Activated CD4-positive, alpha-beta T cell treated with anti-CD3 and anti-CD28 coated beads, Interleukin-2, amount 10 ng/mL, durations not matched to agents 7 days and 5 days (primary cell): ENCODE data around the gene CNPY4. TPM values are rescaled to one million over a fixed set of nuclear protein-coding genes. Genes with fewer than 3 reads are reported as not detected.
A peak's percentile ranks its signal among the peaks of the same experiment; 100 is the strongest.

ENCODE experiments used
- CTCF ChIA-PET: fragments of 350-600 bp; sonication (Branson Sonifier 250); formaldehyde crosslinking; loops from one replicate; lab custom pipeline; 2021; ENCODE audit warnings: antibody characterized with exemption; lab: Charles Lee
- POLR2A ChIA-PET: fragments of 350-600 bp; sonication (Branson Sonifier 250); formaldehyde crosslinking; loops from one replicate; lab custom pipeline; 2021; ENCODE audit warnings: antibody characterized with exemption; lab: Charles Lee
- DNase-seq: peaks from one replicate; pipeline ENCODE4 v3.0.0-alpha.2; 2020
- H3K27ac Mint-ChIP-seq: one replicate; pipeline ENCODE4 v1.8.0; 2021; ENCODE audit warnings: mild to moderate bottlenecking, moderate library complexity, mixed read lengths
- H3K27me3 Mint-ChIP-seq: one replicate; pipeline ENCODE4 v1.8.0; 2021; ENCODE audit warnings: mixed read lengths
- H3K36me3 Mint-ChIP-seq: one replicate; pipeline ENCODE4 v1.8.0; 2021; ENCODE audit warnings: low read depth, mixed read lengths
- H3K4me1 Mint-ChIP-seq: one replicate; pipeline ENCODE4 v1.8.0; 2021; ENCODE audit warnings: mixed read lengths
- H3K4me3 Mint-ChIP-seq: one replicate; pipeline ENCODE4 v1.8.0; 2021; ENCODE audit warnings: mild to moderate bottlenecking, moderate library complexity, mixed read lengths
- H3K9me3 Mint-ChIP-seq: one replicate; pipeline ENCODE4 v1.8.0; 2021; ENCODE audit warnings: mixed read lengths
- total RNA-seq, 2 experiments: library from RNA; stranded (reverse); gene quantifications; one replicate each; pipeline ENCODE4 v1.2.3, GENCODE V29; 2021

CNPY4 gene
- total RNA-seq, 2 experiments from 2014 or later, result 40.5 to 40.7 TPM

DNA sequence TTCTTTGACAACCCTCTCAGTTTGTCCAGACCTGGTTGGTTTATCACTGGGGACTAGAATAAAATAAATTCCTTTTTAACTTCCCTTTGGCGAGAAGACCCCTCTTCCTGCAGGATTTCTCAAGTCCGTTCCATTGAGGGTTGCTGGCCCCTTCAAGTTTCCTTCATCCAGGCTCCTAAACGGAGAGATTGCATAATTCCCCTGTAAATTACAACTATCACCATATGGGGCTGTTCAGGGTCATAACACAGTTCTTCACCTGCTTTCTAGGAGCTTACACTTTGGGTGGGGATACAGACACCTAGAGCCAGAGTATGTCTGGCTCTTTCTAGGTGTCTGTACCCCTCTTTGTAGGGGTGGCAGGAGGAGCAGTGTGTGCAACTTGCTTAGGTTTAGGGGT, 33.9 kb upstream of the CNPY4 start:
- peaks cover 48% of the 10 kb centered on the region for H3K4me1 Mint-ChIP-seq
- H3K27me3 Mint-ChIP-seq, result peaks cover 3% of the 10 kb centered on the region
- no peak overlapping the region for H3K4me3 Mint-ChIP-seq
- H3K36me3 Mint-ChIP-seq, result peaks cover 15% of the 10 kb centered on the region
- ChIA-PET CTCF (interaction anchor here (0.8 to 1.5 kb wide), 2 partner anchors 41 to 45 kb away, joined by 3 to 4 read pairs; partner anchors contain the start of gene MBLAC1), POLR2A (no interaction called here)
- peak overlapping the region; percentile 50 for H3K27ac Mint-ChIP-seq
- H3K9me3 Mint-ChIP-seq, result no peaks in the 10 kb centered on the region
- no peak for DNase-seq

DNA sequence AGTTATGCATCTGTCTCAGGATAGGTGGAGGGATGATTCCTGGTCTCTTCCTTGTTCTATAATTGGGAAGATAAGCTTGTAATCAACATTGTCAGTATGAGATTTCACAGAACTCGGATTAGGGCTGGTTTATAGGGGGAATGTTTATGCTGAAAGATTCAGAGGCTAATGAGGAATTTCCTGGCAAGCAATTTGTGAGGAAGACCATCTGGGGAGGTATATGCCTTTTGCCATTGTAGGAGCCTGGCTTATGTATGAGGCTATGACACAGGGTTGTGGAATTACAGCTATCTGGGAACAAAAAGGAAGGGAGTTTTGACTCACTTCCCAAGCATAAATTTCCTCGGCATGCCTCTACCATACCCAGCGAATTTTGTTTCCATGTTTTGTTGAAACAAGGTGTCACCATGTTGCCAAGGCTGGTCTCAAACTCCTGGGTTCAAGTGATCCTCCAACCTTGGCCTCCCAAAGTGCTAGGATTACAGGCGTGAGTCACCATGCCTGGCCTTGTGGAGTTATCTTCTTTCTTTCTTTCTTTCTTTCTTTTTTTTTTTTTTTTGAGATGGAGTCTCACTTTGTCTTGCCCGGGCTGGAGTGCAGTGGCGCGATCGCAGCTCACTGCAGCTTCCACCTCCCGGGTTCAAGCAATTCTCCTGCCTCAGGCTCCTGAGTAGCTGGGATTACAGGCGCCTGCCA, 32.2 kb upstream of the CNPY4 start:
- CTCF ChIA-PET, result interaction anchor here (1.2 to 1.7 kb wide), 2 partner anchors 8 to 13 kb away, joined by 3 read pairs; no protein-coding TSS in a partner anchor

DNA sequence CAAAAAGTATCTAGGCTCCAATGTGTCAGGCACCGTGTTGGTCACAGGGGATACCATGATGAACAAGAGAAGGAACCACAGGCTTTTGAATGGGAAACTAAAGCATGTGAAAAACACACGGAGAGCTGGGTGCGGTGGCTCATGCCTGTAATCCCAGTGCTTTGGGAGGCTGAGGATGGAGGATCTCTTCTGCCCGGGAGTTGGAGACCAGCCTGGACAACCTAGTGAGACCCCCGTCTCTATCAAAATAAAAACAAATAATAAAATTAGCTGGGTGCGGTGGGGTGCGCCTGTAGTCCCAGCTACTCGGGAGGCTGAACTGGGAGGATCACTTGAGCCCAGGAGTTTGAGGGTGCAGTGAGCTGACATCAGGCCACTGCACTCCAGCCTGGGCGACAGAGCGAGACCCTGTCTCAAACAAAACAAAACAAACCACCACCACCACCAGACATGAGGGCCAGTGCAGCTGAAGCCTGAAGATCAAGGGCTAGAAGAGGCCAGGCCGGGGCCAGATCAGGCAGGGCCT, 31.3 kb upstream of the CNPY4 start:
- Mint-ChIP-seq H3K27ac (peak overlapping the region; percentile 91), H3K36me3 (peaks cover 36% of the 10 kb centered on the region)

More for the DNA sequence above, 32.2 kb upstream of the CNPY4 start:
- Mint-ChIP-seq H3K4me3 (peak overlapping the region; percentile 2), H3K27ac (no peak overlapping the region), H3K4me1 (peaks cover 50% of the 10 kb centered on the region), H3K27me3 (peaks cover 3% of the 10 kb centered on the region), H3K9me3 (no peaks in the 10 kb centered on the region), H3K36me3 (peaks cover 27% of the 10 kb centered on the region)
- POLR2A ChIA-PET, result no interaction called here
- DNase-seq, result no peak

DNA sequence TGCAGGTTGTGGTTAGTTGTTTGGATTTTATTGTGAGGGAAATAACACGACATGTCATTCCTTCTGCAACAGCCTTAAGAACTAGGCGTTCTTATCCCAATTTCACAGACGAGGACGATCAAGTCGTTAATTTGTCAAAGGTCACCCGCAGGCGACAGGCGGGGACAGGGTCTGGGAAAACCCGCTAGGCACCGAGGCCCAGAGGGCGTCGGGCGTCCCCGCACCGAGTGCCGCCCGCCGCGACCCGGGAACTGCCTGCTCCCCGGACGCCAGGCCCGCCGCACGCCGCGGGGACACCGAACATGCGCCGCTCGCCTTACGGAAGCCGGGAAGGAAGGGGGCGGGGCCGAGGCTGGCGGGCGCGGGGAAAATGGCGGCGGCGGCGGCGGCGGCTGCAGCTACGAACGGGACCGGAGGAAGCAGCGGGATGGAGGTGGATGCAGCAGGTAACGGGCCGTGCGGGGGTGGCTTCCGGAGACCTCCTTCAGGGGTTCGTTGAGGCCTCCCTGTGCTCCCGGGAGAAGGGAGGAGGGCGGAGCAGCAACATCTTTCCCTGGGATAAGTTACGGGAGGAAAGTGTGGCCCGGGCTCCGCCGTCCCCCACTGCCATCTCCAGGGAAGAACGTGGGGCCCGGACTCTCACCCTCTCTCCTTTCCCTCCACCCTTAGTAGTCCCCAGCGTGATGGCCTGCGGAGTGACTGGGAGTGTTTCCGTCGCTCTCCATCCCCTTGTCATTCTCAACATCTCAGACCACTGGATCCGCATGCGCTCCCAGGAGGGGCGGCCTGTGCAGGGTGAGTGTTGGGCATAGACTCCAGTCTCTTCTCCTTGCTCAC, 30.6 kb upstream of the CNPY4 start, which contains the start of gene COPS6:
Gene COPS6, plus strand, starts transcription at position 349 of the 837 bp plus-strand sequence. Its CDS starts 22 bp downstream, at position 371.
- no peaks in the 10 kb centered on the region for H3K9me3 Mint-ChIP-seq
- peaks cover 3% of the 10 kb centered on the region for H3K27me3 Mint-ChIP-seq
- H3K4me1 Mint-ChIP-seq, result peaks cover 45% of the 10 kb centered on the region
- peak within 1 kb of the TSS; percentile 91 for H3K27ac Mint-ChIP-seq
- H3K4me3 Mint-ChIP-seq, result peak within 1 kb of the TSS; percentile 89
- ChIA-PET POLR2A (interaction anchor here (1.5 kb wide), 1 partner anchor 11 kb away, joined by 4 read pairs; no protein-coding TSS in a partner anchor), CTCF (interaction anchor here (0.6 to 0.9 kb wide), 3 partner anchors 8 to 14 kb away, joined by 3 read pairs; partner anchors contain the start of gene MCM7)
- peak; percentile 85 for DNase-seq
- peaks cover 43% of the 10 kb centered on the region for H3K36me3 Mint-ChIP-seq

More for the DNA sequence above, 31.3 kb upstream of the CNPY4 start:
- DNase-seq, result no peak
- ChIA-PET CTCF (interaction anchor here (0.6 to 0.9 kb wide), 3 partner anchors 9 to 14 kb away, joined by 3 read pairs; partner anchors contain the start of gene MCM7), POLR2A (interaction anchor here (1.5 kb wide), 1 partner anchor 12 kb away, joined by 4 read pairs; no protein-coding TSS in a partner anchor)
- H3K9me3 Mint-ChIP-seq, result no peaks in the 10 kb centered on the region
- H3K4me3 Mint-ChIP-seq, result peak overlapping the region; percentile 89
- H3K27me3 Mint-ChIP-seq, result peaks cover 3% of the 10 kb centered on the region
- peaks cover 44% of the 10 kb centered on the region for H3K4me1 Mint-ChIP-seq

DNA sequence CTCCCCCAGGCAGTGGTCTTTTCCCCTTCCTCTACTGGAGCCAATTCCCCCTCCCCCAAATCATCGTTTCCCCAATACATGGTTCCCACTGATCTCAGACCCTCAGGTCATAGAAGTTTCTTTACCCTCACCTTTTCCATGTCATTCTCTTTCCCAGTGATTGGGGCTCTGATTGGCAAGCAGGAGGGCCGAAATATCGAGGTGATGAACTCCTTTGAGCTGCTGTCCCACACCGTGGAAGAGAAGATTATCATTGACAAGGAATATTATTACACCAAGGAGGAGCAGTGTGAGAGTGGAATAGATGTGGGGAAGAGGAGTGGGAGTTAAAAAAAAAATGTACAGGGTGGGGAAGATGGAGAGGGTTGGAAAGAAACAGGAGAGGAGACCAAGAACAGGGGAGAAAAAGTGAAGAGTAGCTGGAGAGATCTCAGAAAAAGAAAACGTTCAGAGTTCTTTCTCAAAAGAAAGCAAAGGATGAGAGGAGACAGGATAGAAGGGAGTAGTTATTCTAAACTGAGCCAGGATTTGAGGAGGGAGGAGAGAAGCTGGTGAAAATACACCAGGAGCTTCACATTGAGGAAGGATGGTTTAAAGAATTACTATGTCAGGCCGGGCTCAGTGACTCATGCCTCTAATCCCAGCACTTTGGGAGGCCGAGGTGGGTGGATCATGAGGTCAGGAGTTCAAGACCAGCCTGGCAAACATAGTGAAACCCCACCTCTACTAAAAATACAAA, 29.8 kb upstream of the CNPY4 start:
- Mint-ChIP-seq H3K4me3 (peak overlapping the region; percentile 89), H3K27me3 (peaks cover 3% of the 10 kb centered on the region), H3K27ac (peak overlapping the region; percentile 89), H3K9me3 (no peaks in the 10 kb centered on the region), H3K36me3 (peaks cover 50% of the 10 kb centered on the region), H3K4me1 (peaks cover 45% of the 10 kb centered on the region)
- ChIA-PET CTCF (interaction anchor here (0.6 to 1.4 kb wide), 4 partner anchors 9 to 44 kb away, joined by 3 to 4 read pairs (median 4); partner anchors contain the start of gene MCM7), POLR2A (interaction anchor here (1.5 kb wide), 1 partner anchor 10 kb away, joined by 4 read pairs; no protein-coding TSS in a partner anchor)
- no peak for DNase-seq

DNA sequence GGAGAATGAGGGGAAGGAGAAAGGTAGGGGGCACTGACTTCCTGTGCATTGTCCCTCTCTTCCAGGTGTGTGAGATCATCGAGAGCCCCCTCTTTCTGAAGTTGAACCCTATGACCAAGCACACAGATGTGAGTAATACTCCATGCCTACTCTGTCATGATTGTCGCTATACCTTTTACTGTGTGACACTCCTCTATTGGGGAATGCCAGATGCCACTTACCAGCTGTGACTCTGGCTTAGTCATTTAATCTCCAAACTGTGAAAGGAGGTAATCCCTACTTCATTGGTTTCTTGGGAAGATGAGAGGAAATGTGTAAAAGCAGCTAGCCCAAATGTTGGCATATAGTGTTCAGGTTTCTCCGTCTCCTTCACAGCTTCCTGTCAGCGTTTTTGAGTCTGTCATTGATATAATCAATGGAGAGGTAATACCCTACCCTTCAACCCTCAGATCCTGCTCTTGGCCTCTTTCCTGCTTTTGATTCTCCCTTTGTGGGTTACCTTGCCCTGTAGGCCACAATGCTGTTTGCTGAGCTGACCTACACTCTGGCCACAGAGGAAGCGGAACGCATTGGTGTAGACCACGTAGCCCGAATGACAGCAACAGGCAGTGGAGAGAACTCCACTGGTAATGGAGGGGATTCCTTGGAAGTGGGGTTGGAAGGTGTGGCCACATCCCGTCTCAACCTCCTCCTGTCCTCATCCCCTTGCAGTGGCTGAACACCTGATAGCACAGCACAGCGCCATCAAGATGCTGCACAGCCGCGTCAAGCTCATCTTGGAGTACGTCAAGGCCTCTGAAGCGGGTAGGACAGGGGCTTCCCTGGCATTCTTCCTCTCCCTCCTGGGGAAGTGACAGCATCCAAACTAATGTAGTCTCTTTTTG, 28.7 kb upstream of the CNPY4 start:
- ChIA-PET CTCF (interaction anchor here (0.6 to 1.4 kb wide), 7 partner anchors 8 to 173 kb away, joined by 3 to 7 read pairs (median 4); partner anchors contain the start of gene MCM7), POLR2A (interaction anchor here (1.3 kb wide), 1 partner anchor 10 kb away, joined by 10 read pairs; the partner anchor contains the start of genes AP4M1 and MCM7)
- DNase-seq, result no peak
- H3K27ac Mint-ChIP-seq, result peak overlapping the region; percentile 41
- no peaks in the 10 kb centered on the region for H3K9me3 Mint-ChIP-seq
- no peaks in the 10 kb centered on the region for H3K27me3 Mint-ChIP-seq
- peak overlapping the region; percentile 89 for H3K4me3 Mint-ChIP-seq
- peaks cover 61% of the 10 kb centered on the region for H3K36me3 Mint-ChIP-seq
- H3K4me1 Mint-ChIP-seq, result peaks cover 44% of the 10 kb centered on the region

DNA sequence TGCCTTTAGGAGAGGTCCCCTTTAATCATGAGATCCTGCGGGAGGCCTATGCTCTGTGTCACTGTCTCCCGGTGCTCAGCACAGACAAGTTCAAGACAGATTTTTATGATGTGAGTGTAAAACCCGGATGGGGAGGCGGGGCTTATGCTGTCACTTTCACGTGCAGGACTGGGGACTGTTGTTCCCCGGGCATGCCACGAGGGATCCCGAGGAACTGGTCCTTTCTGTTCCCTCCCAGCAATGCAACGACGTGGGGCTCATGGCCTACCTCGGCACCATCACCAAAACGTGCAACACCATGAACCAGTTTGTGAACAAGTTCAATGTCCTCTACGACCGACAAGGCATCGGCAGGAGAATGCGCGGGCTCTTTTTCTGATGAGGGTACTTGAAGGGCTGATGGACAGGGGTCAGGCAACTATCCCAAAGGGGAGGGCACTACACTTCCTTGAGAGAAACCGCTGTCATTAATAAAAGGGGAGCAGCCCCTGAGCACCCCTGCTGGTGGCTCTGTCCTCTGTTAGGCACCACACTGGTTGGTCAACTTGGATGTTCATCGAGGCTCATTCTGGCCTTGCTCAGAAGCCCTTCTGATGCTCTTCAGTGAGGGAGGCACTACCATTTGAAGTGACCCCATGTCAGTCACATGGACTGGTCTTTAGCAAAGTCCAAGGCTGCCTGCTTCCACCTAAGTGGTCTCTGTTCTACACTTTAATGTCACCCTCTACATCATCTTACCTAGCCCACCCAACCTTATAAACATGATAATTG, 27.8 kb upstream of the CNPY4 start:
- DNase-seq, result no peak
- ChIA-PET POLR2A (interaction anchor here (1.3 kb wide), 1 partner anchor 9 kb away, joined by 10 read pairs; the partner anchor contains the start of genes AP4M1 and MCM7), CTCF (interaction anchor here (0.8 to 1.4 kb wide), 2 partner anchors 8 to 9 kb away, joined by 7 read pairs; no protein-coding TSS in a partner anchor)
- H3K4me1 Mint-ChIP-seq, result peaks cover 46% of the 10 kb centered on the region
- H3K9me3 Mint-ChIP-seq, result no peaks in the 10 kb centered on the region
- peak overlapping the region; percentile 41 for H3K27ac Mint-ChIP-seq
- H3K27me3 Mint-ChIP-seq, result no peaks in the 10 kb centered on the region
- peaks cover 68% of the 10 kb centered on the region for H3K36me3 Mint-ChIP-seq
- H3K4me3 Mint-ChIP-seq, result no peak overlapping the region

DNA sequence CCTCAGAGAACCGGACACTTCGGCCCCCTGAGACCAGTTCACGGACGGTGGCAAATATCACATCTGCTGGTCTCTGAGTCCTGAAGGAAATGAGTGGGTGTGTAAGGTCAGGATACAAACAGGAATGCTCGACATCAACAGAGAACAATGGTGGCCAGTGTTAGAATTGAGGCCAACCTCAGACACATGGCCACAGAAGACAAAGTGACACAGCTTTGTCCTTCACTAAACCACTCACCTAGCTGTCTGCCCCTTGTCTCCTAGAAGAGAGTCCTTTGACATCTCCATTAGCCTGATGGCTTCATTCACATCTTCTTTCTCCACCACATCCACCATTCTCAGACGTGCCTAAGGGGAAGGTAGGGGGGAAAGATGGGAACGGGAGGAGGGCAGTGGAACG, 26.4 kb upstream of the CNPY4 start:
- CTCF ChIA-PET, result interaction anchor here (0.6 to 1.7 kb wide), 2 partner anchors 11 to 170 kb away, joined by 3 to 5 read pairs; no protein-coding TSS in a partner anchor
- H3K36me3 Mint-ChIP-seq, result peaks cover 80% of the 10 kb centered on the region
- no peak overlapping the region for H3K27ac Mint-ChIP-seq
- POLR2A ChIA-PET, result no interaction called here
- DNase-seq, result no peak
- H3K4me1 Mint-ChIP-seq, result peaks cover 48% of the 10 kb centered on the region
- H3K27me3 Mint-ChIP-seq, result no peaks in the 10 kb centered on the region
- H3K4me3 Mint-ChIP-seq, result no peak overlapping the region
- no peaks in the 10 kb centered on the region for H3K9me3 Mint-ChIP-seq

DNA sequence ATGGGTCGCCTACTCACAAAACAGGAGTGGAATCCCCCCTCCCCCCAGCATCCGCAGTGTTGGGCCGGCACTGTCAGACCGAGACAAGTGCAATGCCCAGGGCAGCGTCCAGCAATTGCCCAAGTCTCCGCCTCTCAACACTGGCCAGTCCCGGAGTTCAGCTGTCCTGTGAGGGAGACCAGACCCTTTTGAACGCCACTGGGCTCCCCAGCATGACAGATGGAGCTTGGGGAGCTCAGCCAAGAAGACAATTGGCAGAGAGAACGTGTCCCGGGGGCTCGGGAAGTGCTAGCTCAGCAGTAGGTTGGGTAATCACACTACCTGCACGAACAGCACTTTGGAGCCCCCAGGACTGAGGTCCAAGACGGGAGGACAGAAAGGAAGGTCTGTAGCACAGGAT, 25.9 kb upstream of the CNPY4 start:
- no peaks in the 10 kb centered on the region for H3K9me3 Mint-ChIP-seq
- H3K4me1 Mint-ChIP-seq, result peaks cover 47% of the 10 kb centered on the region
- H3K4me3 Mint-ChIP-seq, result no peak overlapping the region
- CTCF ChIA-PET, result interaction anchor here (0.6 to 1.7 kb wide), 2 partner anchors 11 to 171 kb away, joined by 3 to 5 read pairs; no protein-coding TSS in a partner anchor
- H3K27ac Mint-ChIP-seq, result no peak overlapping the region
- POLR2A ChIA-PET, result no interaction called here
- H3K27me3 Mint-ChIP-seq, result no peaks in the 10 kb centered on the region
- DNase-seq, result no peak
- H3K36me3 Mint-ChIP-seq, result peaks cover 84% of the 10 kb centered on the region

DNA sequence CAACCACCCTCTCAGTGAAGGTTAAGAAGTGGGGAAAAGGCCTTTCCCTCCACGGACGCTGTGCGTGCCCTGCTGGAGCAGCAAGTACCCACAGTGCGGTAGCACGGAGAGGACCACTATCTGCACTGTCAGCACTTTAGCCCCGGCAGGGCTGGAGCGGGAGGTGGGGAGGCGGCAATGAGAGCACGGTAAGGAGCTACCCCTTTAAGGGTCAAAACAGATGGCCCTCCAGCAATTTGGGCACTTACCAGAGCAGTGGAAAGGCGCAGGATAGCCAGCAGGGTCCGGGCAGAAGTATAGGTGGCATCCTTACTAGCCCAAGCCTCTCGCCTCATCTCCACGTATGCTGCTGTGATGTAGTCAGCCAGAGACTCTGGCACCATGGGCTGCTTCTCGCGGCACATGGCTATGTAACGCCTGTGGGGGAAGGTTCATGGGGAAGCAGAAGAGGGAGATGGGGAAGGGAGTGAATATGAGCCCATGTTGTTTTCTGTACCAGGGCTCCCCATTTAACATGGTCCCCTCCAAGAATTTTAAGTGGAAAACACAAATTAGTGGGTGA, 25.4 kb upstream of the CNPY4 start:
- Mint-ChIP-seq H3K36me3 (peaks cover 89% of the 10 kb centered on the region), H3K27ac (no peak overlapping the region), H3K4me1 (peaks cover 51% of the 10 kb centered on the region), H3K27me3 (no peaks in the 10 kb centered on the region), H3K4me3 (no peak overlapping the region), H3K9me3 (no peaks in the 10 kb centered on the region)
- no peak for DNase-seq
- CTCF ChIA-PET, result interaction anchor here (1.7 kb wide), 1 partner anchor 12 kb away, joined by 5 read pairs; no protein-coding TSS in a partner anchor
- POLR2A ChIA-PET, result no interaction called here
